H9 (cell line): Measurements from ENCODE around the gene SSRP1. TPM values are rescaled to one million over a fixed set of nuclear protein-coding genes. Genes with fewer than 3 reads are reported as not detected.

Source experiments
- DNase-seq: peaks from one replicate; pipeline ENCODE4 v3.0.0-alpha.2; 2017
- H2AFZ ChIP-seq: one replicate; pipeline ENCODE4 v1.6.1; 2013; ENCODE audit warnings: mild to moderate bottlenecking, low read length, control low read depth, moderate library complexity
- H2AK5ac ChIP-seq: 2 replicates; pipeline ENCODE4 v1.6.1; 2013; ENCODE audit warnings: low read length, control low read depth, mixed read lengths; ENCODE audit not compliant: insufficient read length
- H2BK120ac ChIP-seq: one replicate; pipeline ENCODE4 v1.6.1; 2013; ENCODE audit warnings: low read depth, mild to moderate bottlenecking, low read length, control low read depth, inconsistent platforms; ENCODE audit not compliant: poor library complexity, severe bottlenecking
- H2BK12ac ChIP-seq: 2 replicates; pipeline ENCODE4 v1.6.1; 2013; ENCODE audit warnings: low read length, control low read depth, mixed read lengths, low read depth; ENCODE audit not compliant: insufficient read length
- H2BK15ac ChIP-seq: 2 replicates; pipeline ENCODE4 v1.6.1; 2013; ENCODE audit warnings: low read depth, low read length, control low read depth
- H2BK20ac ChIP-seq: one replicate; pipeline ENCODE4 v1.6.1; 2013; ENCODE audit warnings: low read depth, mild to moderate bottlenecking, low read length, control low read depth, inconsistent platforms; ENCODE audit not compliant: poor library complexity, severe bottlenecking
- H2BK5ac ChIP-seq: 2 replicates; pipeline ENCODE4 v1.6.1; 2013; ENCODE audit warnings: low read length, control low read depth, mixed read lengths; ENCODE audit not compliant: insufficient read length
- H3K14ac ChIP-seq: 2 replicates; pipeline ENCODE4 v1.6.1; 2013; ENCODE audit warnings: low read length, control low read depth; ENCODE audit not compliant: insufficient read depth
- H3K18ac ChIP-seq: 2 replicates; pipeline ENCODE4 v1.6.1; 2013; ENCODE audit warnings: low read depth, mild to moderate bottlenecking, mixed read lengths, low read length, control low read depth; ENCODE audit not compliant: insufficient read length
- H3K23ac ChIP-seq: 2 replicates; pipeline ENCODE4 v1.6.1; 2013; ENCODE audit warnings: low read length, control low read depth, mixed read lengths, low read depth; ENCODE audit not compliant: insufficient read length
- H3K23me2 ChIP-seq: 2 replicates; pipeline ENCODE4 v1.6.1; 2013; ENCODE audit warnings: low read depth, mild to moderate bottlenecking, mixed read lengths, low read length, control low read depth; ENCODE audit not compliant: insufficient read length, poor library complexity, severe bottlenecking
- H3K27ac ChIP-seq: 2 replicates; pipeline ENCODE4 v1.5.1; 2013; ENCODE audit warnings: low read length, control low read depth, mixed read lengths, low read depth; ENCODE audit not compliant: insufficient read length
- H3K27me3 ChIP-seq: 2 replicates; pipeline ENCODE4 v1.6.1; 2013; ENCODE audit warnings: low read length, control low read depth, inconsistent platforms; ENCODE audit not compliant: insufficient read depth
- H3K4ac ChIP-seq: 2 replicates; pipeline ENCODE4 v1.6.1; 2013; ENCODE audit warnings: low read depth, mild to moderate bottlenecking, control low read depth, inconsistent platforms, low read length, moderate library complexity
- H3K4me1 ChIP-seq: 2 replicates; pipeline ENCODE4 v1.6.1; 2013; ENCODE audit warnings: low read length, control low read depth, inconsistent platforms; ENCODE audit not compliant: insufficient read depth
- H3K4me2 ChIP-seq: 2 replicates; pipeline ENCODE4 v1.6.1; 2013; ENCODE audit warnings: low read length, control low read depth, mixed read lengths; ENCODE audit not compliant: insufficient read length, insufficient read depth
- H3K56ac ChIP-seq: 2 replicates; pipeline ENCODE4 v1.6.1; 2013; ENCODE audit warnings: low read depth, mild to moderate bottlenecking, mixed read lengths, low read length, control low read depth; ENCODE audit not compliant: insufficient read length
- H3K79me1 ChIP-seq: 2 replicates; pipeline ENCODE4 v1.6.1; 2013; ENCODE audit warnings: low read depth, mild to moderate bottlenecking, moderate library complexity, low read length, control low read depth, inconsistent platforms; ENCODE audit not compliant: insufficient read depth, poor library complexity, severe bottlenecking
- H3K79me2 ChIP-seq: 2 replicates; pipeline ENCODE4 v1.6.1; 2013; ENCODE audit warnings: low read length, control low read depth, inconsistent platforms; ENCODE audit not compliant: insufficient read depth
- H3K9ac ChIP-seq: 2 replicates; pipeline ENCODE4 v1.6.1; 2013; ENCODE audit warnings: low read length, control low read depth, mixed read lengths; ENCODE audit not compliant: insufficient read length; ENCODE audit errors: extremely low read depth
- H3K9me3 ChIP-seq: one replicate; pipeline ENCODE4 v1.6.1; 2013; ENCODE audit warnings: low read depth, low read length, inconsistent platforms; ENCODE audit not compliant: control insufficient read depth
- H3T11ph ChIP-seq: one replicate; pipeline ENCODE4 v1.6.1; 2013; ENCODE audit warnings: mild to moderate bottlenecking, low read length, control low read depth, inconsistent platforms
- H4K20me1 ChIP-seq: one replicate; pipeline ENCODE4 v1.6.1; 2013; ENCODE audit not compliant: control insufficient read depth, insufficient read length, insufficient read depth
- H4K5ac ChIP-seq: 2 replicates; pipeline ENCODE4 v1.6.1; 2013; ENCODE audit warnings: low read depth, mild to moderate bottlenecking, mixed read lengths, low read length, control low read depth; ENCODE audit not compliant: insufficient read length
- H4K8ac ChIP-seq: replicated peaks from 2 replicates; pipeline ENCODE4 v1.6.1; 2013; ENCODE audit warnings: low read length, control low read depth, mixed read lengths, low read depth; ENCODE audit not compliant: insufficient read length
- H4K91ac ChIP-seq: 2 replicates; pipeline ENCODE4 v1.6.1; 2013; ENCODE audit warnings: low read depth, mild to moderate bottlenecking, moderate library complexity, mixed read lengths, low read length, control low read depth; ENCODE audit not compliant: insufficient read length
- H3K27ac Mint-ChIP-seq, 3 experiments: 2 replicates in 2 of 3; 3 replicates in 1 of 3; pipeline ENCODE4 v1.8.0; 2020 to 2021; ENCODE audit warnings: mixed read lengths in 3 of 3, mild to moderate bottlenecking in 1 of 3, moderate library complexity in 1 of 3
- H3K27me3 Mint-ChIP-seq: 2 replicates; pipeline ENCODE4 v1.8.0; 2021; ENCODE audit warnings: low read depth, mild to moderate bottlenecking, moderate library complexity, mixed read lengths
- H3K36me3 Mint-ChIP-seq, 3 experiments: 2 replicates in 2 of 3; 3 replicates in 1 of 3; pipeline ENCODE4 v1.8.0; 2020 to 2021; ENCODE audit warnings: low read depth in 3 of 3, mixed read lengths in 3 of 3; ENCODE audit not compliant: insufficient read depth in 1 of 3
- H3K4me1 Mint-ChIP-seq, 2 experiments: 2 replicates each; pipeline ENCODE4 v1.8.0; 2020; ENCODE audit warnings: mixed read lengths in 2 of 2
- H3K4me3 Mint-ChIP-seq, 2 experiments: 2 replicates in 1 of 2; 3 replicates in 1 of 2; pipeline ENCODE4 v1.8.0; 2020 to 2021; ENCODE audit warnings: mild to moderate bottlenecking in 2 of 2, mixed read lengths in 2 of 2, moderate library complexity in 1 of 2
- H3K9me3 Mint-ChIP-seq, 2 experiments: 2 replicates in 1 of 2; 3 replicates in 1 of 2; pipeline ENCODE4 v1.8.0; 2020; ENCODE audit warnings: mild to moderate bottlenecking in 2 of 2, mixed read lengths in 2 of 2, moderate library complexity in 1 of 2
- CTCF ChIP-seq: fragments of 200-600 bp; sonication (generic); conservative IDR thresholded peaks from 3 replicates; pipeline ENCODE4 v1.8.0; 2021; ENCODE audit warnings: antibody characterized with exemption, mild to moderate bottlenecking
- WGBS: extraction: QIAGEN DNeasy Blood & Tissue Kit; methylation state at CpG from one replicate; pipeline ENCODE4 v1.1.7; 2013; ENCODE audit warnings: missing lambda C conversion rate, low lambda C conversion rate, mixed read lengths; ENCODE audit not compliant: insufficient read length; ENCODE audit errors: extremely low coverage; 5-methylcytosine and 5-hydroxymethylcytosine counted together
- total RNA-seq: library from RNA; stranded (reverse); gene quantifications from 2 replicates; pipeline ENCODE4 v1.2.1, GENCODE V29; 2021

The SSRP1 gene
- total RNA-seq, 1 experiment from 2014 or later = 202 TPM

GRCh38 chr11:57316017-57316416, 19.7 kb downstream of the SSRP1 start:
- Histone ChIP-seq H2BK5ac (no peak overlapping the region), H3K4me1 (peaks cover 16% of the 10 kb centered on the region; the same call in 1 of the 2 replicates), H2AK5ac (no peak overlapping the region), H3K27ac (no peak overlapping the region), H3K14ac (no peak overlapping the region), H2BK15ac (no peak overlapping the region), H3K56ac (no peak overlapping the region), H3T11ph (no peak overlapping the region), H3K18ac (no peak overlapping the region), H2BK20ac (no peak overlapping the region), H3K79me1 (peaks cover 2% of the 10 kb centered on the region), H3K9me3 (no peaks in the 10 kb centered on the region), H3K4ac (no peak overlapping the region), H4K20me1 (no peaks in the 10 kb centered on the region), H3K23me2 (peaks cover 1% of the 10 kb centered on the region), H3K23ac (no peak overlapping the region), H4K91ac (no peak overlapping the region), H4K5ac (no peak overlapping the region), H2BK120ac (no peak overlapping the region), H3K79me2 (no peaks in the 10 kb centered on the region; the same call in 1 of the 2 replicates), H2BK12ac (no peak overlapping the region), H2AFZ (no peak overlapping the region), H3K4me2 (no peak overlapping the region), H3K27me3 (no peaks in the 10 kb centered on the region), H3K9ac (no peak overlapping the region), H4K8ac (no peak overlapping the region)
- WGBS = no CpG with 5 or more reads among the region's 3 CpGs
- Mint-ChIP-seq H3K36me3 (peaks cover 21 to 25% (median 23%) of the 10 kb centered on the region in 3 experiments), H3K27me3 (no peaks in the 10 kb centered on the region), H3K4me3 (no peak overlapping the region), H3K4me1 (peaks cover 15 to 17% of the 10 kb centered on the region in 2 experiments), H3K9me3 (no peaks in the 10 kb centered on the region), H3K27ac (no peak overlapping the region)
- DNase-seq = no peak
- no peak for TF ChIP-seq CTCF
